ENCODE data around the gene COBL. TPM values are rescaled to one million over a fixed set of nuclear protein-coding genes. Genes with fewer than 3 reads are reported as not detected.

Gene COBL
- total RNA-seq, 1 donor from 2014 or later: 53.2 TPM

DNA sequence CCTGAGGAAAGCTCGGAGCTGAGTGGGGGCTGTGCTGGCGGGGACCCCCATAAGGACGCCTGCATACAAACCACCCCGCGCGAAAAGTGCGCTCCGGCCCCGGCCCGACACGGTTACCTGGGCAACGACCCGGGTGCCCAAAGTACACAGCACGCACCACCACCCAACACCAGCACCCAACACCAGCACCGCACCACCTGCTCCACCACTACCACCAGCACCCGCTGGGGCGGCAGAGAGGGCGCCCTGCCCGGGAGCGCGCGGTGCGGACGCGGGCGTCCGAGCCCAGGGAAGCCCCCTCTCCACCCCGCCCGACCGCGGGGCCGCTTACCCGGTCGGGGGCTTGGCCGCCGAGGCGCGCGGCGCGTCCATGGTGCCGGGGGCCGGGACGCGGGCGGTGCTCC is 345 bp downstream of the COBL start:
- Histone ChIP-seq H3K36me3 (ENCODE audit: control insufficient read depth in 3 of 3, insufficient read depth in 3 of 3, low read length in 3 of 3) (no peaks in the 10 kb centered on the region), H3K4me3 (ENCODE audit: low read length in 3 of 3) (peak overlapping the region; percentile 73 to 91 (median 83)), H3K9ac (ENCODE audit: low read depth in 1 of 3, low read length in 3 of 3) (peak overlapping the region; percentile 84 to 91 (median 91)), H3K27me3 (ENCODE audit: control insufficient read depth in 3 of 3, insufficient read depth in 3 of 3, low read length in 3 of 3) (peaks cover 0 to 5% (median 0%) of the 10 kb centered on the region in 3 donors), H3K4me1 (ENCODE audit: control insufficient read depth in 3 of 3, insufficient read depth in 3 of 3, low read length in 3 of 3) (peaks cover 13 to 16% (median 14%) of the 10 kb centered on the region in 3 donors), H3K9me3 (ENCODE audit: control insufficient read depth in 3 of 3, low read length in 3 of 3) (no peaks in the 10 kb centered on the region), H3K27ac (ENCODE audit: low read depth, low read length) (peak overlapping the region; percentile 64)

DNA sequence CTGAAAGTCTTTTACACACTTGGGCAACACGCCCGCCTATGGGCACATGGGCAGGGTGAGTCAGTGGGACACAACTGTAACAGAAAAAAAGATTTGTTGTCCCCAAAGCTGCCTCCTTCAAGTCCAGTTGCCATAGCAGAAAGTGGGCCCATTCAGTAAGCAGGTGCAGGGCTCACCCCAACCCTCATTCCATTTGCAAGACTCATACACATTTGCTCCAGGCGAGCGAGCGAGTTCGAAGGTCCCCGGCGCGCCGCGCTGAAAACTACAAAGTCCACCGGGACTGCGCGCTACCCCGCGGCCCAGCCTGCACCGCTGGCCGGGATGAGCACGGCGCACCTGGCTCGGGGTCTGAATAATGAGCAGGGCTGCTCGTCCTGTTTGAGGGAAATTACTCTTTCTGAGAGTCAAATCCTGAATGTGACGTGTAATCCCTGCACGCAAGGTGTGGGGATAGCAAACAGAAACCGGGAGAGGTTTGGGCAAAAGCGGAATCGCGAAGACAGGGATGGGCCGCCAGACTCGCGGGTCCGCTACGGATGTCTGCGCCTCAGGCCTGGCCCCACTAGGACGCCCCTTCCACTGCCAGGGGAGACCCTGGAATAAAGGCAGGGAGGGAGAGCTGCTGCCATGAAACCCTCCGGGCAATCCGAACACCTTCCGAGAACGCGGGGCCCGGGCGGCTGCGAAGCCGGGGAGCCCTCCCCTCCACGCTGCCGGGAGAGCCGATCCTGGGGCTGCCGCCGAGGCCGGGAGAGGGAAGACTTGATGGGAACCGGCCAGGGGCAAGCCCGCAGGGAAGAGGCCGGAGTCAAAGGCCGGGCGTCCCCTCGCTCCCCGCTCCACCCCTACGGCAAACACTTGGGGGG is 982 bp downstream of the COBL start:
- no peaks in the 10 kb centered on the region for H3K36me3 ChIP-seq (ENCODE audit: control insufficient read depth in 3 of 3, insufficient read depth in 3 of 3, low read length in 3 of 3)
- peak overlapping the region; percentile 64 for H3K27ac ChIP-seq (ENCODE audit: low read depth, low read length)
- H3K4me1 ChIP-seq (ENCODE audit: control insufficient read depth in 3 of 3, insufficient read depth in 3 of 3, low read length in 3 of 3): peaks cover 13 to 16% (median 14%) of the 10 kb centered on the region in 3 donors
- H3K4me3 ChIP-seq (ENCODE audit: low read length in 3 of 3): peak overlapping the region; percentile 73 to 91 (median 83)
- peaks cover 0 to 5% (median 0%) of the 10 kb centered on the region in 3 donors for H3K27me3 ChIP-seq (ENCODE audit: control insufficient read depth in 3 of 3, insufficient read depth in 3 of 3, low read length in 3 of 3)
- peak overlapping the region; percentile 84 to 91 (median 91) for H3K9ac ChIP-seq (ENCODE audit: low read depth in 1 of 3, low read length in 3 of 3)
- no peaks in the 10 kb centered on the region for H3K9me3 ChIP-seq (ENCODE audit: control insufficient read depth in 3 of 3, low read length in 3 of 3)

DNA sequence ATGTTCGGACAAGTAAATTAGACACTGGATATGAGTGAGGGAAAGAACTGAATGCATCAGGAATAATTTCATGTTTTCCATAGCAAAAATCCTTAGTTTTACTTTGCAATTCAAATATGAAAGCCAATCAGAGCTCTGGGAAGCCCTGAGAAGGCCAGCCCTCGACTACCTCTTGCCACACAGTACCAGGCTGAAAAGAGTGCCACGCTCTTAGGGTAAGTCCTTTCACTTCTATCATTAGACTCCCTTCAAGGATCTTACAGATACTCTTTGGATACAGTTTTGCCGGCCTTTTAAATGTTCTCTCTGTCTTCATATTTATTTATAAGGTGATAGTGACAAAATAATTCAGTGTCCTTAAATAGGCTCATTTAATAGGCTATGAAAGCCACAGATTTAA is 1.9 kb downstream of the COBL start:
- peak overlapping the region in 2 of 3 donors; percentile 3 to 22 for H3K4me3 ChIP-seq (ENCODE audit: low read length in 3 of 3)
- peaks cover 13 to 22% (median 15%) of the 10 kb centered on the region in 3 donors for H3K4me1 ChIP-seq (ENCODE audit: control insufficient read depth in 3 of 3, insufficient read depth in 3 of 3, low read length in 3 of 3)
- H3K27ac ChIP-seq (ENCODE audit: low read depth, low read length): peak overlapping the region; percentile 64
- peaks cover 0 to 5% (median 0%) of the 10 kb centered on the region in 3 donors for H3K27me3 ChIP-seq (ENCODE audit: control insufficient read depth in 3 of 3, insufficient read depth in 3 of 3, low read length in 3 of 3)
- H3K36me3 ChIP-seq (ENCODE audit: control insufficient read depth in 3 of 3, insufficient read depth in 3 of 3, low read length in 3 of 3): no peaks in the 10 kb centered on the region
- no peaks in the 10 kb centered on the region for H3K9me3 ChIP-seq (ENCODE audit: control insufficient read depth in 3 of 3, low read length in 3 of 3)
- H3K9ac ChIP-seq (ENCODE audit: low read depth in 1 of 3, low read length in 3 of 3): peak overlapping the region; percentile 84 to 91 (median 91)

DNA sequence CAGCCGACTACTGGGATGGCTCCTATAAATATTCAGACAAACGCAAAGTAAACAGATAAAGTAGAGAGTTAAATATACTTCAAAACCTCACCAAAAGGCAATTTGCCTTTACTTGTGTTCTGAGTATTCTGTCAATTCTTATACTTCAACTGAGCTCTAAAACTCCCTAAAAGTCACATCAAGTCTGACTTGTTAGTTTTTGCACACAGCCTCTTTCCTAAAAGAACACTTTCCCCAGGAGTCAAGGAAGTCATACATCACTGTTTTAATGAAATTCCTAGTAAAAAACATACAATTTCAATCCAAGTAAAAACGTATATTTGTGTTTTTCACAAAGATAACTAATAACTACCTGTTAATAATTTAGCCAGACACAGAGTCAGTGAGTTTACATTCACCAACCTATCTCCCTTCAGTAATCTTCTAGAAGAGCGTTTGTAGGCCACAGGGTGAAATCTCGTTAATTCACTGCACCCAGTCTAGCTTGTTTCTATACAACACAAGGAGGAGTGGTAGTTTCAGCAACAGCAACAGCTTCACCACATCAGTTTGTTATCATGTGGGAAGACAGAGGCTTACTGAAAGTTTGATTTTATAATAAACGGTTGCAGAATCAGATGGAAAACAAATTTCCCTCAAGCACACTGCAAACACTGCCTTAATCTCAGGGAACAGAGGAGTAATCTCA is 2.7 kb downstream of the COBL start:
- Histone ChIP-seq H3K4me1 (ENCODE audit: control insufficient read depth in 3 of 3, insufficient read depth in 3 of 3, low read length in 3 of 3) (peaks cover 17 to 30% (median 23%) of the 10 kb centered on the region in 3 donors), H3K9ac (ENCODE audit: low read depth in 1 of 3, low read length in 3 of 3) (peak overlapping the region in 2 of 3 donors; percentile 10 to 43), H3K27me3 (ENCODE audit: control insufficient read depth in 3 of 3, insufficient read depth in 3 of 3, low read length in 3 of 3) (peaks cover 0 to 5% (median 0%) of the 10 kb centered on the region in 3 donors), H3K4me3 (ENCODE audit: low read length in 3 of 3) (no peak overlapping the region), H3K36me3 (ENCODE audit: control insufficient read depth in 3 of 3, insufficient read depth in 3 of 3, low read length in 3 of 3) (no peaks in the 10 kb centered on the region), H3K9me3 (ENCODE audit: control insufficient read depth in 3 of 3, low read length in 3 of 3) (no peaks in the 10 kb centered on the region), H3K27ac (ENCODE audit: low read depth, low read length) (no peak overlapping the region)

DNA sequence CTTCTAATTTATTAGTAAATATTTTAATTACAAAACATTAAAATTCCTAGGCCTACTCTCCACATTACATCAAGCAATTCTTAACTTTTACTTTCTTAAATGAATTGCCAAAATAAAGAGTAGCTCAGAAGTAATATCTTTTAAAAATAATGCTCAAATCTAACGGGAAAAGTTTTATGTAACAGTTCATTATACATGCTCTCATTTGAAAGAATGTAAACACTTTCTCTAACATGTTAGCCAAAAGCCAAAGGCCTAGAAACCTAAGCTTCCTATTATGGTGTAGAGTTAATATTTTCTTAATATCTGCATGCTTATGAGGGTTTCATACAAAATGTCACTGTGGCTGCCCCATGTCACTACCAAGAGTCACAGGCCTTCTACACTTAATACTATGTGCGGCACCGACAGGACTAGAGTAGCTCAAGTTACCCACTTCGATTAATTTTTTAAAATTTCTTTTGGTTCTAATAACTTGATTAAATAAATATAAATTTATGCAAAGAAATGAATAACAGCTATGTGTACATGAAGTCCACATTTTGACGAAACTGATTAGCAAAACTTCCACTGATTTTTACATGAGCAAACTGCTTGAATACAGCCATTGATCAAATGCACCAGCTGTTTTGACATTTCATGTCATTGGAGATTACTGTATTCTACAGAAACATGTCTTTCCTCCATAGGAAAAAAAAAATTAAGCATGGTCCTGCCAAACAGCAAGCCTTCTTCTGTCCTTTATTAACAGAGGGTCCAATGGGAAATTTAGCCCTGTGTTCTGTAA is 3.5 kb downstream of the COBL start:
- no peak overlapping the region for H3K27ac ChIP-seq (ENCODE audit: low read depth, low read length)
- H3K4me1 ChIP-seq (ENCODE audit: control insufficient read depth in 3 of 3, insufficient read depth in 3 of 3, low read length in 3 of 3): peaks cover 22 to 38% (median 28%) of the 10 kb centered on the region in 3 donors
- peaks cover 0 to 5% (median 0%) of the 10 kb centered on the region in 3 donors for H3K27me3 ChIP-seq (ENCODE audit: control insufficient read depth in 3 of 3, insufficient read depth in 3 of 3, low read length in 3 of 3)
- H3K4me3 ChIP-seq (ENCODE audit: low read length in 3 of 3): no peak overlapping the region
- no peaks in the 10 kb centered on the region for H3K9me3 ChIP-seq (ENCODE audit: control insufficient read depth in 3 of 3, low read length in 3 of 3)
- no peaks in the 10 kb centered on the region for H3K36me3 ChIP-seq (ENCODE audit: control insufficient read depth in 3 of 3, insufficient read depth in 3 of 3, low read length in 3 of 3)
- peak overlapping the region in 1 of 3 donors; percentile 38 for H3K9ac ChIP-seq (ENCODE audit: low read depth in 1 of 3, low read length in 3 of 3)

DNA sequence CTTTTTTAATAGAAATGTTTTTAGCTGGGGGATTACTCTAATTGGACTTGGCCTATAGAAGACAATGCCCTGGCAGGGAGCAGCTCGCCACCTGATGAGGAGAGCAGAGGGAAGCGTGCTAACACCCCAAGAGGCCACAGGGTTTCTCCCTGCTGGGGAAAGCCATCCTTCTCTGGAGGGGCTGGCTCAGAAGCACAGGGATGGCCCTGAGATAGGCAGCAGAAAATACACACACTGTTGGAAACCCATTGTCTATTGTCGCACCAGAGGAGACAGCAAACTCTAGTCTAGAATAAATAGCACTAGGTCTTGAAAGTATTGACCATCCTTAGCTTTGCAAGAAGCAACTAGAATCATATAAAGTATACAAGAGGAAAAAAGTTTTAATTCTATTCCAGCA is 5.4 kb downstream of the COBL start:
- no peak overlapping the region for H3K9ac ChIP-seq (ENCODE audit: low read depth in 1 of 3, low read length in 3 of 3)

DNA sequence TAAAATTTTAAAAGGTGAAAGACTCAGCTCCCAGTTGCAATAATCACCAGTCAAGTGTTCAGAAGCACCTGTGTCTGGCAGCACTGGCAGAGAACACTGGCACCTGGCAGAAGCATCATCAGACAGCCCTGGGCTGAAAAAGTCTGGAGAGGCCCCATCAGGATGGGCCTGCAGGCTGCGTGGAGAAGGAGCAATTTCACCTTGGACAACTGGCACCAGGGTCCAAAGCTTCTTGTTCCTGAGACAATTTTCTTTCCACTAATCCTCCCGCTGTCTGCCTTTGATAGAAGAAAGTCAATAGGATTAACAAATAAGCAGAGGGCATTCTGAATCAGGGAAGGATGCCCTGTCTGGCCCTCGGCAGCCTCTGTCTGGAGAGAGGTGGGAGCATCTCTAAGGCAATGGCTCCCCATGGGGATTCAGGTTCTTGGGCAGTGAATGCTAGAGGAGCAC is 6.5 kb downstream of the COBL start:
- peaks cover 20 to 29% (median 23%) of the 10 kb centered on the region in 3 donors for H3K4me1 ChIP-seq (ENCODE audit: control insufficient read depth in 3 of 3, insufficient read depth in 3 of 3, low read length in 3 of 3)
- H3K9ac ChIP-seq (ENCODE audit: low read depth in 1 of 3, low read length in 3 of 3): no peak overlapping the region
- no peak overlapping the region for H3K27ac ChIP-seq (ENCODE audit: low read depth, low read length)
- no peak overlapping the region for H3K4me3 ChIP-seq (ENCODE audit: low read length in 3 of 3)
- H3K9me3 ChIP-seq (ENCODE audit: control insufficient read depth in 3 of 3, low read length in 3 of 3): no peaks in the 10 kb centered on the region
- H3K27me3 ChIP-seq (ENCODE audit: control insufficient read depth in 3 of 3, insufficient read depth in 3 of 3, low read length in 3 of 3): no peaks in the 10 kb centered on the region
- no peaks in the 10 kb centered on the region for H3K36me3 ChIP-seq (ENCODE audit: control insufficient read depth in 3 of 3, insufficient read depth in 3 of 3, low read length in 3 of 3)

More for the DNA sequence above, 5.4 kb downstream of the COBL start:
- Histone ChIP-seq H3K27me3 (ENCODE audit: control insufficient read depth in 3 of 3, insufficient read depth in 3 of 3, low read length in 3 of 3) (peaks cover 0 to 5% (median 0%) of the 10 kb centered on the region in 3 donors), H3K36me3 (ENCODE audit: control insufficient read depth in 3 of 3, insufficient read depth in 3 of 3, low read length in 3 of 3) (no peaks in the 10 kb centered on the region), H3K4me1 (ENCODE audit: control insufficient read depth in 3 of 3, insufficient read depth in 3 of 3, low read length in 3 of 3) (peaks cover 23 to 34% (median 28%) of the 10 kb centered on the region in 3 donors), H3K4me3 (ENCODE audit: low read length in 3 of 3) (no peak overlapping the region), H3K27ac (ENCODE audit: low read depth, low read length) (no peak overlapping the region), H3K9me3 (ENCODE audit: control insufficient read depth in 3 of 3, low read length in 3 of 3) (no peaks in the 10 kb centered on the region)

DNA sequence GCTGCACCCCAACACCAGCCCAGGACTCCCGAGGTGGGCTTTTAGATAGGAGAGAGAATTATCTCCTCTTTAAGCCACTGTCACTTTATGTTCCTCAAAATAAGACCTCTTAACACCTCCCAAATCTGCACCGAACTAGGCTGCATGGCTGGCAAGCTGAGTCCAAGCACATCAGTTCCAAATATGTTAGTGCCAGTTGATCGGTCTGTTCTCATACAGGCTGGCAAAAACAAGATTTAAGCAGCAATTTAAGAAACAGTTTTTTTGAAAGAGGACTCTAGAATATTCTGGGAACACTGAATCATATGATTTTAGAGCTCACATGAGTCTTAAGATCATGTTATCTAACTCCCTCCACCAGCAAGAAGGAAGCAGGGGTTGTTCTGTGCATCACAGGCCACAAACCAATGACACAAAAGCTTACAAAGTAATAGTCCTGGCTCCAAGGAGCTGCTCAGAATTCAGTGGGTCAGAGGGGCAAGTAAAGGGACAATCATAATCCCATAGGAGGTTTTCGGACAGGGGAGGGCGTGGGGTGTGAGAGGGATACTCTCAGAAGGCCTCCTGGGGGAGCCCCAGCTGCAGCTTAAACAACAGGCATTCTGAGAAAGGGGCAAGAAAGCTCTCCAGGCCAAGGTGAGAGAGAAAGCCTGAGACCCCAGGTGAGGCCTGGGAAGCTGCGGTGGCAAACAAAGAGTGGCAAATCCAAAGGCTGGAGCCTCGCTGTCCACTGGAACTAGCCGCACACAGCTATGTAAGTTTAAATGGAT is 7.1 kb downstream of the COBL start:
- no peaks in the 10 kb centered on the region for H3K9me3 ChIP-seq (ENCODE audit: control insufficient read depth in 3 of 3, low read length in 3 of 3)
- no peaks in the 10 kb centered on the region for H3K27me3 ChIP-seq (ENCODE audit: control insufficient read depth in 3 of 3, insufficient read depth in 3 of 3, low read length in 3 of 3)
- no peak overlapping the region for H3K27ac ChIP-seq (ENCODE audit: low read depth, low read length)
- no peak overlapping the region for H3K4me3 ChIP-seq (ENCODE audit: low read length in 3 of 3)
- no peaks in the 10 kb centered on the region for H3K36me3 ChIP-seq (ENCODE audit: control insufficient read depth in 3 of 3, insufficient read depth in 3 of 3, low read length in 3 of 3)
- peaks cover 22 to 32% (median 23%) of the 10 kb centered on the region in 3 donors for H3K4me1 ChIP-seq (ENCODE audit: control insufficient read depth in 3 of 3, insufficient read depth in 3 of 3, low read length in 3 of 3)
- H3K9ac ChIP-seq (ENCODE audit: low read depth in 1 of 3, low read length in 3 of 3): peak overlapping the region in 2 of 3 donors; percentile 1 to 7

DNA sequence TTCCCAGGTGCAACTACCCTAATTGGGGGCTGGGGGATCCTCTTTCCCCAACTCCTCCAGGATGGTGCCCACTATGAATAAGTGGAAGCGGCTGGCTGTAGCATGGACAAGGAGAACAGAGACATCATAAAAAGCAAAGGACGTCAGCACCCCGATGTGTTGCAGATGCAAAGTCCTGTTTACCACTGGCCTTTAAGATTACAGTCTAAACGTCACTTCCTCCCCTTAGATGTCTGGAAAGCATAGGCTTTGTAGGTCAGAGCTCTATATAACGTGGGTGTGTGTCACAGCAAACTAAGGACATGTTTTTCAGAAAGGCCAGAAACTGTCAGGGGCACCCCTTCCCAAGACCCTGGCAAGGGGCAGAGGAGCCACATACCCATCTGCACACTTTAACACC is 7.9 kb downstream of the COBL start:
- Histone ChIP-seq H3K9ac (ENCODE audit: low read depth in 1 of 3, low read length in 3 of 3) (no peak overlapping the region), H3K36me3 (ENCODE audit: control insufficient read depth in 3 of 3, insufficient read depth in 3 of 3, low read length in 3 of 3) (no peaks in the 10 kb centered on the region), H3K27ac (ENCODE audit: low read depth, low read length) (no peak overlapping the region), H3K27me3 (ENCODE audit: control insufficient read depth in 3 of 3, insufficient read depth in 3 of 3, low read length in 3 of 3) (no peaks in the 10 kb centered on the region), H3K9me3 (ENCODE audit: control insufficient read depth in 3 of 3, low read length in 3 of 3) (no peaks in the 10 kb centered on the region), H3K4me3 (ENCODE audit: low read length in 3 of 3) (no peak overlapping the region), H3K4me1 (ENCODE audit: control insufficient read depth in 3 of 3, insufficient read depth in 3 of 3, low read length in 3 of 3) (peaks cover 16 to 33% (median 20%) of the 10 kb centered on the region in 3 donors)

All from skeletal muscle tissue (tissue), 4 donors.